ENCODE results near the gene CATSPER4. TPM values are rescaled to one million over a fixed set of nuclear protein-coding genes. Genes with fewer than 3 reads are reported as not detected.

CATSPER4 gene
- total and polyA plus RNA-seq, 2 of the 8 experiments (the other 6 are each of a cell fraction or from before 2014, with no cell fraction given): 0.65 to 0.83 TPM

DNA sequence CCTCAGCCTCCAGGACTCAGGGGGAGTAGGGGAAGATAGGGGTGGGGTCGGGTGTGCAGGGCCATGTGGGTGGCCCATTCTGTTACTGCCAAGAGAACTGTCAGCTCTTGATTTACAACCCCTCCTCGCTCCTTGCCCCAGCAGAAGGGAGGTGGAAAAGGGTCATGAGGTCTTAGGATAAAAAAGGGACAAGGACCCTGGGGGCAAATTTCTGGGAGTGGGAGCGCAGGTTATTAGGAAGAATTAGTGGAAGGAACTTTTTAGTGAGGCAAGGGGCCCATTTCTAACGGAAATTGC, 30.7 kb upstream of the CATSPER4 start:
- Histone ChIP-seq H4K91ac (replicated peaks; ENCODE audit: insufficient read length, low read length) (no peak overlapping the region), H3K4me3 (ENCODE audit: extremely low read depth in 1 of 4, insufficient read depth in 2 of 4, low read depth in 3 of 4, low read length in 4 of 4) (no peak overlapping the region), H3K18ac (ENCODE audit: extremely low read depth, low read length) (no peak overlapping the region), H3K23me2 (ENCODE audit: low read depth, low read length) (peaks cover 17% of the 10 kb centered on the region), H3K36me3 (ENCODE audit: control insufficient read depth in 2 of 4, insufficient read depth in 4 of 4, low read length in 3 of 4) (no peaks in the 10 kb centered on the region), H3K27ac (ENCODE audit: low read depth, low read length) (no peak overlapping the region), H3K79me2 (ENCODE audit: control insufficient read depth in 1 of 2, insufficient read depth in 2 of 2, low read length in 2 of 2) (no peaks in the 10 kb centered on the region), H2BK120ac (replicated peaks; ENCODE audit: low read depth, low read length) (no peak overlapping the region), H2AFZ (ENCODE audit: low read length) (no peak overlapping the region), H2BK5ac (ENCODE audit: low read depth, low read length) (no peak overlapping the region), H3K27me3 (replicated peaks in 1 of 4; ENCODE audit: control insufficient read depth in 3 of 4, extremely low read depth in 1 of 4, insufficient read depth in 3 of 4, low read length in 3 of 4) (peaks cover 48 to 92% (median 84%) of the 10 kb centered on the region in 4 experiments), H2BK15ac (ENCODE audit: low read length) (no peak overlapping the region), H4K20me1 (replicated peaks in 1 of 2; ENCODE audit: control insufficient read depth in 1 of 2, insufficient read depth in 2 of 2, low read length in 2 of 2) (peaks cover 13 to 15% of the 10 kb centered on the region in 2 experiments), H2AK5ac (ENCODE audit: low read depth, low read length) (no peak overlapping the region), H3K4me1 (replicated peaks in 1 of 4; ENCODE audit: control insufficient read depth in 3 of 4, insufficient read depth in 4 of 4, low read length in 3 of 4) (peaks cover 14 to 54% (median 30%) of the 10 kb centered on the region in 4 experiments), H4K8ac (ENCODE audit: extremely low read depth, insufficient read depth, low read length) (no peak overlapping the region), H4K5ac (ENCODE audit: insufficient read length, low read depth, low read length) (no peak overlapping the region), H3K23ac (ENCODE audit: insufficient read length) (no peak overlapping the region), H3K9me3 (ENCODE audit: insufficient read depth in 2 of 2, low read depth in 1 of 2, low read length in 1 of 2) (no peaks in the 10 kb centered on the region), H3K56ac (replicated peaks; ENCODE audit: insufficient read length, low read depth, low read length) (no peak overlapping the region), H3K9ac (replicated peaks in 1 of 4; ENCODE audit: extremely low read depth in 1 of 4, low read depth in 3 of 4, low read length in 3 of 4) (no peak overlapping the region), H3K4ac (replicated peaks; ENCODE audit: insufficient read length, low read depth, low read length) (no peak overlapping the region), H3K14ac (ENCODE audit: insufficient read length) (no peak overlapping the region), H2BK20ac (ENCODE audit: low read length) (no peak overlapping the region), H2BK12ac (ENCODE audit: low read depth, low read length) (no peak overlapping the region), H3K4me2 (ENCODE audit: insufficient read depth in 1 of 2, low read depth in 2 of 2, low read length in 2 of 2) (no peak overlapping the region), H3K79me1 (ENCODE audit: low read depth, low read length) (no peaks in the 10 kb centered on the region)
- FAIRE-seq: no peak
- WGBS, 2 experiments (ENCODE audit: extremely low coverage in 1 of 2, insufficient coverage in 1 of 2, insufficient read length in 1 of 2, insufficient replicate concordance in 2 of 2, low coverage in 1 of 2, low lambda C conversion rate in 2 of 2, missing lambda C conversion rate in 1 of 2): 83% methylated on average over 3 of the region's 4 CpGs; no CpG with 5 or more reads in 1 of the 2 experiments
- no peak for DNase-seq (ENCODE audit: low read depth in 1 of 2, low spot score in 2 of 2)
- ChIA-PET CTCF (ENCODE audit: partially characterized antibody) (interaction anchor here (1.4 kb wide), 1 partner anchor 10 kb away, joined by 4 read pairs; the partner anchor contains the start of genes C1orf232 and ZNF593), POLR2A (ENCODE audit: partially characterized antibody) (interaction anchor here (2.4 kb wide), 1 partner anchor 10 kb away, joined by 5 read pairs; the partner anchor contains the start of gene ZNF593)
- TF ChIP-seq TCF12 (IDR thresholded peaks at IDR 0.05; ENCODE audit: low read depth, low read length): no peak
- no peak for TF ChIP-seq KDM5A (IDR thresholded peaks at IDR 0.05; ENCODE audit: low read length)
- no peak for TF ChIP-seq FOSL1 (IDR thresholded peaks at IDR 0.05; ENCODE audit: insufficient read depth, low read depth, low read length)
- TF ChIP-seq SIX5 (IDR thresholded peaks at IDR 0.05; ENCODE audit: low read depth, low read length): no peak
- TF ChIP-seq ASH2L (IDR thresholded peaks at IDR 0.05; ENCODE audit: low read length): no peak
- TF ChIP-seq POLR2AphosphoS5 (IDR thresholded peaks at IDR 0.05; ENCODE audit: low read depth, low read length): no peak
- TF ChIP-seq NRF1 (IDR thresholded peaks at IDR 0.05; ENCODE audit: low read depth, low read length): no peak
- TF ChIP-seq CHD2 (IDR thresholded peaks at IDR 0.05; ENCODE audit: low read length): no peak
- TF ChIP-seq BRCA1 (IDR thresholded peaks at IDR 0.05; ENCODE audit: low read depth, low read length): no peak
- TF ChIP-seq, protein P1, sequence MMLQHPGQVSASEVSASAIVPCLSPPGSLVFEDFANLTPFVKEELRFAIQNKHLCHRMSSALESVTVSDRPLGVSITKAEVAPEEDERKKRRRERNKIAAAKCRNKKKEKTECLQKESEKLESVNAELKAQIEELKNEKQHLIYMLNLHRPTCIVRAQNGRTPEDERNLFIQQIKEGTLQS (IDR thresholded peaks at IDR 0.05; ENCODE audit: insufficient read depth, low read depth, low read length): no peak
- TF ChIP-seq, protein P2, sequence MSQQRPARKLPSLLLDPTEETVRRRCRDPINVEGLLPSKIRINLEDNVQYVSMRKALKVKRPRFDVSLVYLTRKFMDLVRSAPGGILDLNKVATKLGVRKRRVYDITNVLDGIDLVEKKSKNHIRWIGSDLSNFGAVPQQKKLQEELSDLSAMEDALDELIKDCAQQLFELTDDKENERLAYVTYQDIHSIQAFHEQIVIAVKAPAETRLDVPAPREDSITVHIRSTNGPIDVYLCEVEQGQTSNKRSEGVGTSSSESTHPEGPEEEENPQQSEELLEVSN (IDR thresholded peaks at IDR 0.05): no peak
- TF ChIP-seq SP4 (IDR thresholded peaks at IDR 0.05; ENCODE audit: low read length): no peak
- TF ChIP-seq EGR1 (IDR thresholded peaks at IDR 0.05; ENCODE audit: borderline replicate concordance, low read depth, low read length): no peak
- no peak for TF ChIP-seq EP300 (IDR thresholded peaks at IDR 0.05; ENCODE audit: borderline replicate concordance in 1 of 2, low read depth in 2 of 2, low read length in 2 of 2)
- no peak for TF ChIP-seq GTF2F1 (IDR thresholded peaks at IDR 0.05; ENCODE audit: borderline replicate concordance, low read depth, low read length)

Measured in H1 (cell line).